Measurements from ENCODE around the gene JARID2. TPM values are rescaled to one million over a fixed set of nuclear protein-coding genes. Genes with fewer than 3 reads are reported as not detected.

The JARID2 gene
- total RNA-seq, 1 donor from 2014 or later: 17.9 TPM

GRCh38 chr6:15329197-15329671, 83.4 kb downstream of the JARID2 start:
- Histone ChIP-seq H3K36me3 (no peaks in the 10 kb centered on the region), H3K4me1 (peaks cover 37% of the 10 kb centered on the region)
- no peak for DNase-seq (ENCODE audit: extremely low spot score in 2 of 2)

GRCh38 chr6:15330174-15330944, 84.5 kb downstream of the JARID2 start:
- no peaks in the 10 kb centered on the region for H3K36me3 ChIP-seq
- DNase-seq (ENCODE audit: extremely low spot score in 2 of 2): no peak
- H3K27ac ChIP-seq: no peak overlapping the region
- TF ChIP-seq POLR2A (IDR thresholded peaks at IDR 0.05) (no peak), POLR2AphosphoS5 (IDR thresholded peaks at IDR 0.05; ENCODE audit: insufficient read depth in 1 of 2, low read depth in 1 of 2) (no peak), CTCF (IDR thresholded peaks at IDR 0.05) (no peak)
- H3K27me3 ChIP-seq: no peaks in the 10 kb centered on the region
- peaks cover 37% of the 10 kb centered on the region for H3K4me1 ChIP-seq
- intact Hi-C loops (cut with DNase I): no loop called here
- H3K9me3 ChIP-seq: no peaks in the 10 kb centered on the region
- no peak overlapping the region for H3K4me3 ChIP-seq

More at GRCh38 chr6:15329197-15329671, 83.4 kb downstream of the JARID2 start:
- TF ChIP-seq POLR2A (IDR thresholded peaks at IDR 0.05): no peak
- TF ChIP-seq POLR2AphosphoS5 (IDR thresholded peaks at IDR 0.05; ENCODE audit: insufficient read depth in 1 of 2, low read depth in 1 of 2): no peak
- no peak for TF ChIP-seq CTCF (IDR thresholded peaks at IDR 0.05)
- H3K27me3 ChIP-seq: no peaks in the 10 kb centered on the region
- H3K9me3 ChIP-seq: no peaks in the 10 kb centered on the region
- no peak overlapping the region for H3K27ac ChIP-seq
- intact Hi-C loops (cut with DNase I): no loop called here
- H3K4me3 ChIP-seq: no peak overlapping the region

DNA sequence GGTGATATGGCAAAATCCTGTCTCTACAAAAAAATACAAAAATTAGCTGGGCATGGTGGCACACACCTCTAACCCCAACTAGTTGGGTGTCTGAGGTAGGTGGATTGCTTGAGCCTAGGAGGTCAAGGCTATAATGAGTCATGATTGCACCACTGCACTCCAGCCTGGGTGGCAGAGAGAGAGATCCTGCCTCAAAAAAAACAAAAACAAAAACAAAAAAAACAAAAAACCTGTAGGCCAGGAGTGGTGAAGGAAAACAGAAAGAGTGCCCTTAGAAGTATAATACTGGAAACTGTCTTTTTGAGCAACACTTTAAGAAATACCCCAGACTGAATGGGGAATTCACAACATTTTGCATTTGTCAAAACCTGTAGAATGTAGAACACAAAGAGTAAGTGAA, 85.3 kb downstream of the JARID2 start:
- intact Hi-C loops (cut with DNase I): no loop called here

GRCh38 chr6:15331629-15332251, 85.9 kb downstream of the JARID2 start:
- Histone ChIP-seq H3K36me3 (no peaks in the 10 kb centered on the region), H3K9me3 (no peaks in the 10 kb centered on the region), H3K27me3 (no peaks in the 10 kb centered on the region), H3K27ac (no peak overlapping the region), H3K4me3 (no peak overlapping the region), H3K4me1 (peaks cover 39% of the 10 kb centered on the region)
- DNase-seq (ENCODE audit: extremely low spot score in 2 of 2): no peak
- intact Hi-C loops (cut with DNase I): no loop called here
- TF ChIP-seq POLR2AphosphoS5 (IDR thresholded peaks at IDR 0.05; ENCODE audit: insufficient read depth in 1 of 2, low read depth in 1 of 2): no peak
- no peak for TF ChIP-seq POLR2A (IDR thresholded peaks at IDR 0.05)
- TF ChIP-seq CTCF (IDR thresholded peaks at IDR 0.05): no peak

More for the DNA sequence above, 85.3 kb downstream of the JARID2 start:
- no peaks in the 10 kb centered on the region for H3K36me3 ChIP-seq
- H3K9me3 ChIP-seq: no peaks in the 10 kb centered on the region
- no peak for TF ChIP-seq CTCF (IDR thresholded peaks at IDR 0.05)
- TF ChIP-seq POLR2A (IDR thresholded peaks at IDR 0.05): no peak
- TF ChIP-seq POLR2AphosphoS5 (IDR thresholded peaks at IDR 0.05; ENCODE audit: insufficient read depth in 1 of 2, low read depth in 1 of 2): no peak
- H3K27me3 ChIP-seq: no peaks in the 10 kb centered on the region
- H3K27ac ChIP-seq: no peak overlapping the region
- peaks cover 37% of the 10 kb centered on the region for H3K4me1 ChIP-seq
- no peak overlapping the region for H3K4me3 ChIP-seq
- no peak for DNase-seq (ENCODE audit: extremely low spot score in 2 of 2)

- no peak for TF ChIP-seq CTCF (IDR thresholded peaks at IDR 0.05)
- TF ChIP-seq POLR2AphosphoS5 (IDR thresholded peaks at IDR 0.05; ENCODE audit: insufficient read depth in 1 of 2, low read depth in 1 of 2): no peak
- TF ChIP-seq POLR2A (IDR thresholded peaks at IDR 0.05): no peak
- no peaks in the 10 kb centered on the region for H3K27me3 ChIP-seq
- peaks cover 41% of the 10 kb centered on the region for H3K4me1 ChIP-seq
- no peaks in the 10 kb centered on the region for H3K36me3 ChIP-seq
- intact Hi-C loops (cut with DNase I): no loop called here
- no peaks in the 10 kb centered on the region for H3K9me3 ChIP-seq
- DNase-seq (ENCODE audit: extremely low spot score in 2 of 2): no peak
- H3K4me3 ChIP-seq: no peak overlapping the region
- H3K27ac ChIP-seq: no peak overlapping the region
Observed at GRCh38 chr6:15332446-15332845, 86.6 kb downstream of the JARID2 start.
